ENCODE data around the gene NDUFV2.

DNA sequence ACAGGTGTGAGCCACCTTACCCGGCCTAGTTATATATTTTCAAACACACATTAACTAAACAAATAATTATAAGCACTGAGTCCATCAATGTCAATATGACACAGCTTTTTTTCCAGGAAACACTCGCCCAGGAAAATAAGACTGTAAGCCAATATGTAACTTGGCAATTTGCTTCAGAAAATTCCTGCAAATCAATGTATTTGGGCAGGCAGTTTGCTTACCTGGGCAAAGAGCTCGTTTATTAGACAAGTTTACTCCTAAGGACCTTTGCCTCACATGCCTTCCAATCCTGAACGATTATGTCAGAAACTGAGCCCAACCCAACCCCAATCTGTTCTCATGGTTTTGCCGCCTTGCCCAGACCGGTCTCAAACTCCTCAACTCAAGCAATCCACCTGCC lies 34.7 kb upstream of the NDUFV2 start:
- TF ChIP-seq, protein P1, sequence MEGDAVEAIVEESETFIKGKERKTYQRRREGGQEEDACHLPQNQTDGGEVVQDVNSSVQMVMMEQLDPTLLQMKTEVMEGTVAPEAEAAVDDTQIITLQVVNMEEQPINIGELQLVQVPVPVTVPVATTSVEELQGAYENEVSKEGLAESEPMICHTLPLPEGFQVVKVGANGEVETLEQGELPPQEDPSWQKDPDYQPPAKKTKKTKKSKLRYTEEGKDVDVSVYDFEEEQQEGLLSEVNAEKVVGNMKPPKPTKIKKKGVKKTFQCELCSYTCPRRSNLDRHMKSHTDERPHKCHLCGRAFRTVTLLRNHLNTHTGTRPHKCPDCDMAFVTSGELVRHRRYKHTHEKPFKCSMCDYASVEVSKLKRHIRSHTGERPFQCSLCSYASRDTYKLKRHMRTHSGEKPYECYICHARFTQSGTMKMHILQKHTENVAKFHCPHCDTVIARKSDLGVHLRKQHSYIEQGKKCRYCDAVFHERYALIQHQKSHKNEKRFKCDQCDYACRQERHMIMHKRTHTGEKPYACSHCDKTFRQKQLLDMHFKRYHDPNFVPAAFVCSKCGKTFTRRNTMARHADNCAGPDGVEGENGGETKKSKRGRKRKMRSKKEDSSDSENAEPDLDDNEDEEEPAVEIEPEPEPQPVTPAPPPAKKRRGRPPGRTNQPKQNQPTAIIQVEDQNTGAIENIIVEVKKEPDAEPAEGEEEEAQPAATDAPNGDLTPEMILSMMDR (IDR thresholded peaks at IDR 0.05): no peak
- TF ChIP-seq POLR2A (IDR thresholded peaks at IDR 0.05): no peak

All from stomach (tissue), 4 donors.